IMR-90 (cell line): ENCODE measurements around the gene SLAMF1. TPM values are rescaled to one million over a fixed set of nuclear protein-coding genes. Genes with fewer than 3 reads are reported as not detected.

Experiments
- ATAC-seq: fragments of 200-7000 bp; cut with Tn5 transposase; 2 replicates; pipeline ENCODE4 v1.9.1; 2020; ENCODE audit warnings: low read depth, mild to moderate bottlenecking, moderate library complexity
- BruUV-seq: library from RNA; stranded (reverse); fragments of 400-500 nt; replicated peaks from 2 replicates; lab custom pipeline; 2021; lab: Mats Ljungman, UMichigan
- CTCF ChIA-PET: fragments of 300-600 bp; formaldehyde crosslinking; extraction: SDS; loops from one replicate; lab custom pipeline; 2021; ENCODE audit warnings: antibody characterized with exemption; lab: Yijun Ruan, JAX
- POLR2A ChIA-PET: fragments of 300-600 bp; sonication (Branson Sonifier 250); formaldehyde crosslinking; loops from one replicate; lab custom pipeline; 2022; ENCODE audit warnings: antibody characterized with exemption; ENCODE audit not compliant: unreplicated experiment; lab: Charles Lee
- DNase-seq: peaks from one replicate; pipeline ENCODE4 v3.0.0; 2013
- H2AFZ ChIP-seq: replicated peaks from 2 replicates; pipeline ENCODE3; 2013; ENCODE audit warnings: low read length, mild to moderate bottlenecking; ENCODE audit not compliant: poor library complexity
- H2AK5ac ChIP-seq: 2 replicates; pipeline ENCODE4 v1.6.1; 2013; ENCODE audit warnings: low read depth, low read length, inconsistent platforms
- H2AK9ac ChIP-seq: replicated peaks from 2 replicates; pipeline ENCODE3; 2013; ENCODE audit warnings: mild to moderate bottlenecking, low read depth, low read length, moderate library complexity; ENCODE audit not compliant: poor library complexity
- H2BK120ac ChIP-seq: 2 replicates; pipeline ENCODE4 v1.6.1; 2013; ENCODE audit warnings: low read depth, low read length, inconsistent platforms
- H2BK15ac ChIP-seq: 3 replicates; pipeline ENCODE4 v1.6.1; 2013; ENCODE audit warnings: low read depth, low read length, inconsistent platforms
- H2BK20ac ChIP-seq: 2 replicates; pipeline ENCODE4 v1.6.1; 2013; ENCODE audit warnings: low read depth, mild to moderate bottlenecking, inconsistent platforms, low read length, moderate library complexity
- H2BK5ac ChIP-seq: 2 replicates; pipeline ENCODE4 v1.6.1; 2013; ENCODE audit warnings: mild to moderate bottlenecking, low read depth, low read length, inconsistent platforms; ENCODE audit not compliant: poor library complexity, severe bottlenecking
- H3K14ac ChIP-seq: replicated peaks from 2 replicates; pipeline ENCODE4 v1.6.1; 2013; ENCODE audit warnings: low read depth, low read length, inconsistent platforms
- H3K18ac ChIP-seq: 2 replicates; pipeline ENCODE4 v1.6.1; 2013; ENCODE audit warnings: low read depth, low read length, control low read depth
- H3K23ac ChIP-seq: 2 replicates; pipeline ENCODE4 v1.6.1; 2013; ENCODE audit warnings: low read depth, low read length, inconsistent platforms
- H3K27ac ChIP-seq: 2 replicates; pipeline ENCODE4 v1.5.1; 2013; ENCODE audit warnings: mild to moderate bottlenecking, control low read depth, low read length; ENCODE audit not compliant: insufficient read depth
- H3K27me3 ChIP-seq: 2 replicates; pipeline ENCODE4 v1.6.1; 2013; ENCODE audit warnings: low read length; ENCODE audit not compliant: control insufficient read depth, insufficient read depth
- H3K36me3 ChIP-seq: 2 replicates; pipeline ENCODE4 v1.6.1; 2013; ENCODE audit warnings: low read length, mixed read lengths; ENCODE audit not compliant: control insufficient read depth, insufficient read depth
- H3K4ac ChIP-seq: 2 replicates; pipeline ENCODE4 v1.6.1; 2013; ENCODE audit warnings: low read depth, low read length, inconsistent platforms
- H3K4me1 ChIP-seq: 2 replicates; pipeline ENCODE4 v1.6.1; 2013; ENCODE audit warnings: low read length, mixed read lengths; ENCODE audit not compliant: control insufficient read depth, insufficient read depth
- H3K4me2 ChIP-seq: 2 replicates; pipeline ENCODE4 v1.6.1; 2013; ENCODE audit warnings: low read depth, mild to moderate bottlenecking, control low read depth, low read length, moderate library complexity
- H3K4me3 ChIP-seq: 2 replicates; pipeline ENCODE4 v1.5.1; 2013; ENCODE audit warnings: low read depth, mild to moderate bottlenecking, control low read depth, low read length, moderate library complexity; ENCODE audit not compliant: insufficient read depth
- H3K56ac ChIP-seq: 2 replicates; pipeline ENCODE4 v1.6.1; 2013; ENCODE audit warnings: low read length, inconsistent platforms; ENCODE audit not compliant: insufficient read depth; ENCODE audit errors: extremely low read depth
- H3K79me1 ChIP-seq, 2 experiments: 2 replicates each; pipeline ENCODE4 v1.6.1; 2013; ENCODE audit warnings: low read length in 2 of 2, inconsistent platforms in 1 of 2, low read depth in 1 of 2
- H3K9ac ChIP-seq: 2 replicates; pipeline ENCODE4 v1.6.1; 2013; ENCODE audit warnings: low read depth, low read length, control low read depth
- H3K9me1 ChIP-seq: 2 replicates; pipeline ENCODE4 v1.6.1; 2013; ENCODE audit warnings: low read length, inconsistent platforms; ENCODE audit not compliant: insufficient read depth
- H3K9me3 ChIP-seq: 2 replicates; pipeline ENCODE4 v1.6.1; 2013; ENCODE audit warnings: low read length; ENCODE audit not compliant: control insufficient read depth, insufficient read depth
- H4K20me1 ChIP-seq: 2 replicates; pipeline ENCODE4 v1.6.1; 2013; ENCODE audit warnings: low read length, inconsistent platforms; ENCODE audit not compliant: insufficient read depth
- H4K5ac ChIP-seq: 2 replicates; pipeline ENCODE4 v1.6.1; 2013; ENCODE audit warnings: mild to moderate bottlenecking, low read depth, low read length, control low read depth
- H4K8ac ChIP-seq, 2 experiments: 2 replicates each; pipeline ENCODE4 v1.6.1; 2013; ENCODE audit warnings: low read depth in 2 of 2, low read length in 2 of 2, control low read depth in 1 of 2, inconsistent platforms in 1 of 2
- H4K91ac ChIP-seq: 2 replicates; pipeline ENCODE4 v1.6.1; 2013; ENCODE audit warnings: low read depth, low read length, inconsistent platforms; ENCODE audit not compliant: insufficient read depth
- BHLHE40 ChIP-seq: fragments of 150-350 bp; IDR thresholded peaks from 2 replicates; pipeline ENCODE4 v1.6.1; 2016; ENCODE audit warnings: mild to moderate bottlenecking, low read depth, low read length
- CEBPB ChIP-seq: IDR thresholded peaks from 2 replicates; pipeline ENCODE4 v1.6.1; 2012; ENCODE audit warnings: low read depth, low read length, improper control_type of control experiment
- CHD1 ChIP-seq: IDR thresholded peaks from 2 replicates; pipeline ENCODE4 v1.6.1; 2012; ENCODE audit warnings: low read depth, low read length, improper control_type of control experiment
- FOS ChIP-seq: fragments of 150-350 bp; IDR thresholded peaks from 2 replicates; pipeline ENCODE4 v1.6.1; 2016; ENCODE audit warnings: low read depth, low read length
- MAFK ChIP-seq: IDR thresholded peaks from 2 replicates; pipeline ENCODE4 v1.6.1; 2012; ENCODE audit warnings: low read depth, low read length, improper control_type of control experiment
- MAZ ChIP-seq: IDR thresholded peaks from 2 replicates; pipeline ENCODE4 v1.6.1; 2012; ENCODE audit warnings: low read depth, mild to moderate bottlenecking, low read length, improper control_type of control experiment, moderate library complexity, borderline replicate concordance
- MXI1 ChIP-seq: IDR thresholded peaks from 2 replicates; pipeline ENCODE4 v1.6.1; 2012; ENCODE audit warnings: low read depth, mild to moderate bottlenecking, low read length, moderate library complexity, borderline replicate concordance
- NFE2L2 ChIP-seq: fragments of 150-350 bp; IDR thresholded peaks from 2 replicates; pipeline ENCODE4 v1.6.1; 2016; ENCODE audit warnings: low read depth, mild to moderate bottlenecking, low read length
- POLR2A ChIP-seq: IDR thresholded peaks from 2 replicates; pipeline ENCODE4 v1.6.1; 2012; ENCODE audit warnings: mild to moderate bottlenecking, low read depth, low read length
- RAD21 ChIP-seq: IDR thresholded peaks from 2 replicates; pipeline ENCODE4 v1.6.1; 2012; ENCODE audit warnings: low read length, improper control_type of control experiment
- RCOR1 ChIP-seq: IDR thresholded peaks from 2 replicates; pipeline ENCODE4 v1.6.1; 2012; ENCODE audit warnings: mild to moderate bottlenecking, low read length, improper control_type of control experiment; ENCODE audit not compliant: insufficient replicate concordance
- RFX5 ChIP-seq: IDR thresholded peaks from 2 replicates; pipeline ENCODE4 v1.8.0; 2012; ENCODE audit warnings: low read depth, mild to moderate bottlenecking, low read length, moderate library complexity
- SMC3 ChIP-seq: fragments of 150-350 bp; IDR thresholded peaks from 2 replicates; pipeline ENCODE4 v1.6.1; 2016; ENCODE audit warnings: low read depth, mild to moderate bottlenecking, antibody characterized with exemption, low read length, moderate library complexity
- WGBS, 2 experiments: methylation state at CpG; one replicate each; pipeline versions ENCODE4 v1.1.5 to v1.1.7; 2013; ENCODE audit warnings: missing lambda C conversion rate in 2 of 2; ENCODE audit not compliant: insufficient read length in 1 of 2; ENCODE audit errors: extremely low coverage in 2 of 2; 5-methylcytosine and 5-hydroxymethylcytosine counted together
- dilution Hi-C: fragments of 300-500 bp; cut with HindIII; formaldehyde crosslinking; loops from one replicate; pipeline ENCODE4 v1.14.3; 2018; ENCODE audit warnings: low sequenced_read_pairs; ENCODE audit not compliant: unreplicated experiment
- in situ Hi-C: fragments of 300-500 bp; cut with MboI; formaldehyde crosslinking; loops from 3 replicates; pipeline ENCODE4 v1.14.3; 2019; ENCODE audit warnings: low sequenced_read_pairs, inconsistent platforms, mixed read lengths
- intact Hi-C: fragments of 100-400 bp; cut with micrococcal nuclease; formaldehyde crosslinking; loops from 2 replicates; pipeline ENCODE4 v1.10.0; 2022
- polyA plus RNA-seq, 3 experiments: library from polyadenylated mRNA; depleted of rRNA; stranded (reverse); fragments of >200 nt; gene quantifications; 2 replicates each; pipeline ENCODE4 v1.2.3, GENCODE V29; 2012; ENCODE audit warnings: low replicate concordance in 1 of 3
- total RNA-seq: library from RNA; depleted of rRNA; stranded (reverse); fragments of >200 nt; gene quantifications from 2 replicates; pipeline ENCODE4 v1.2.3, GENCODE V29; 2012
- TF ChIP-seq, protein P1 (sequence below): conservative IDR thresholded peaks from 2 replicates; pipeline ENCODE4 v1.5.1; 2012; ENCODE audit warnings: mild to moderate bottlenecking, low read depth, low read length, improper control_type of control experiment
- TF ChIP-seq, protein P2 (sequence below): fragments of 150-350 bp; IDR thresholded peaks from 2 replicates; pipeline ENCODE4 v1.6.1; 2016; ENCODE audit warnings: low read depth, mild to moderate bottlenecking, low read length, moderate library complexity, borderline replicate concordance
- TF ChIP-seq, protein P3 (sequence below): fragments of 150-350 bp; IDR thresholded peaks from 2 replicates; pipeline ENCODE4 v1.6.1; 2017; ENCODE audit warnings: mild to moderate bottlenecking, antibody characterized with exemption, low read length, low read depth

Gene SLAMF1
- total and polyA plus RNA-seq, 2 of the 4 experiments (the other 2 are of a cell fraction): not detected

DNA sequence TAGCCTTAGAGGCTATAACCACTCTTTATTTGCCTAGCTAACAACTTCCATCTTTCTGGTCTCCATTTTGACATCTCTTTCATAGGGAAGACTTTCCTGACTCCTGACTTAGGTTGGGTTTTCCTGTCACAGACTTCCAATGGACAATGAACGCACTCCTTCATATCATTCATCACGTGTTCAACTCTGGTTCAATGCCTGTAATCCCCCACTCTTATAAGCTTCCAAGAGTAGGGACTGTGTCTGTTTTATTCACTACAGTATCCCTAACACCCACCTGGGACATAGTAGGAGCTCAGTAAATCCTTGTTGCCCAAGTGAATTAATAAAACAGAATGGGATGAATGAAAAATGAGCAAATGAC lies 4.6 kb downstream of the SLAMF1 start:
- WGBS, 2 experiments: no CpG with 5 or more reads among the region's 2 CpGs
- Histone ChIP-seq H3K79me1 (no peaks in the 10 kb centered on the region), H4K20me1 (no peaks in the 10 kb centered on the region), H2BK120ac (no peak overlapping the region), H3K4me2 (no peak overlapping the region), H2BK20ac (no peak overlapping the region), H2AK9ac (no peak overlapping the region), H3K4me3 (no peak overlapping the region), H3K9me3 (no peaks in the 10 kb centered on the region), H3K9me1 (no peaks in the 10 kb centered on the region), H3K9ac (no peak overlapping the region), H2AK5ac (no peak overlapping the region), H2BK15ac (no peak overlapping the region), H4K8ac (no peak overlapping the region), H3K4ac (no peak overlapping the region), H3K56ac (no peak overlapping the region), H4K5ac (no peak overlapping the region), H3K4me1 (no peaks in the 10 kb centered on the region), H2BK5ac (no peak overlapping the region), H3K36me3 (no peaks in the 10 kb centered on the region), H2AFZ (no peak overlapping the region), H3K18ac (no peak overlapping the region), H3K27ac (no peak overlapping the region), H4K91ac (no peak overlapping the region), H3K14ac (no peak overlapping the region), H3K23ac (no peak overlapping the region), H3K27me3 (no peaks in the 10 kb centered on the region; the same call in 1 of the 2 replicates)
- dilution Hi-C loops: no loop called here
- intact Hi-C loops: no loop called here
- no TSS peak for BruUV-seq
- in situ Hi-C loops: no loop called here
- TF ChIP-seq NFE2L2 (no peak), SMC3 (no peak), RCOR1 (no peak), MXI1 (no peak), RFX5 (no peak), BHLHE40 (no peak), POLR2A (no peak), CHD1 (no peak), MAFK (no peak), MAZ (no peak), FOS (no peak), CEBPB (no peak), RAD21 (no peak)
- TF ChIP-seq, protein P1, sequence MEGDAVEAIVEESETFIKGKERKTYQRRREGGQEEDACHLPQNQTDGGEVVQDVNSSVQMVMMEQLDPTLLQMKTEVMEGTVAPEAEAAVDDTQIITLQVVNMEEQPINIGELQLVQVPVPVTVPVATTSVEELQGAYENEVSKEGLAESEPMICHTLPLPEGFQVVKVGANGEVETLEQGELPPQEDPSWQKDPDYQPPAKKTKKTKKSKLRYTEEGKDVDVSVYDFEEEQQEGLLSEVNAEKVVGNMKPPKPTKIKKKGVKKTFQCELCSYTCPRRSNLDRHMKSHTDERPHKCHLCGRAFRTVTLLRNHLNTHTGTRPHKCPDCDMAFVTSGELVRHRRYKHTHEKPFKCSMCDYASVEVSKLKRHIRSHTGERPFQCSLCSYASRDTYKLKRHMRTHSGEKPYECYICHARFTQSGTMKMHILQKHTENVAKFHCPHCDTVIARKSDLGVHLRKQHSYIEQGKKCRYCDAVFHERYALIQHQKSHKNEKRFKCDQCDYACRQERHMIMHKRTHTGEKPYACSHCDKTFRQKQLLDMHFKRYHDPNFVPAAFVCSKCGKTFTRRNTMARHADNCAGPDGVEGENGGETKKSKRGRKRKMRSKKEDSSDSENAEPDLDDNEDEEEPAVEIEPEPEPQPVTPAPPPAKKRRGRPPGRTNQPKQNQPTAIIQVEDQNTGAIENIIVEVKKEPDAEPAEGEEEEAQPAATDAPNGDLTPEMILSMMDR: no peak
- TF ChIP-seq, protein P2, sequence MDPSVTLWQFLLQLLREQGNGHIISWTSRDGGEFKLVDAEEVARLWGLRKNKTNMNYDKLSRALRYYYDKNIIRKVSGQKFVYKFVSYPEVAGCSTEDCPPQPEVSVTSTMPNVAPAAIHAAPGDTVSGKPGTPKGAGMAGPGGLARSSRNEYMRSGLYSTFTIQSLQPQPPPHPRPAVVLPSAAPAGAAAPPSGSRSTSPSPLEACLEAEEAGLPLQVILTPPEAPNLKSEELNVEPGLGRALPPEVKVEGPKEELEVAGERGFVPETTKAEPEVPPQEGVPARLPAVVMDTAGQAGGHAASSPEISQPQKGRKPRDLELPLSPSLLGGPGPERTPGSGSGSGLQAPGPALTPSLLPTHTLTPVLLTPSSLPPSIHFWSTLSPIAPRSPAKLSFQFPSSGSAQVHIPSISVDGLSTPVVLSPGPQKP: no peak
- TF ChIP-seq, protein P3, sequence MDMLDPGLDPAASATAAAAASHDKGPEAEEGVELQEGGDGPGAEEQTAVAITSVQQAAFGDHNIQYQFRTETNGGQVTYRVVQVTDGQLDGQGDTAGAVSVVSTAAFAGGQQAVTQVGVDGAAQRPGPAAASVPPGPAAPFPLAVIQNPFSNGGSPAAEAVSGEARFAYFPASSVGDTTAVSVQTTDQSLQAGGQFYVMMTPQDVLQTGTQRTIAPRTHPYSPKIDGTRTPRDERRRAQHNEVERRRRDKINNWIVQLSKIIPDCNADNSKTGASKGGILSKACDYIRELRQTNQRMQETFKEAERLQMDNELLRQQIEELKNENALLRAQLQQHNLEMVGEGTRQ: no peak
- DNase-seq (no peak), ATAC-seq (no peak)
- ChIA-PET POLR2A (no interaction called here), CTCF (no interaction called here)
